ENCODE data around the gene PREX1. TPM values are rescaled to one million over a fixed set of nuclear protein-coding genes. Genes with fewer than 3 reads are reported as not detected.

PREX1 gene
- total and polyA plus RNA-seq, 2 experiments from 2014 or later, result 2.4 to 10.3 TPM

DNA sequence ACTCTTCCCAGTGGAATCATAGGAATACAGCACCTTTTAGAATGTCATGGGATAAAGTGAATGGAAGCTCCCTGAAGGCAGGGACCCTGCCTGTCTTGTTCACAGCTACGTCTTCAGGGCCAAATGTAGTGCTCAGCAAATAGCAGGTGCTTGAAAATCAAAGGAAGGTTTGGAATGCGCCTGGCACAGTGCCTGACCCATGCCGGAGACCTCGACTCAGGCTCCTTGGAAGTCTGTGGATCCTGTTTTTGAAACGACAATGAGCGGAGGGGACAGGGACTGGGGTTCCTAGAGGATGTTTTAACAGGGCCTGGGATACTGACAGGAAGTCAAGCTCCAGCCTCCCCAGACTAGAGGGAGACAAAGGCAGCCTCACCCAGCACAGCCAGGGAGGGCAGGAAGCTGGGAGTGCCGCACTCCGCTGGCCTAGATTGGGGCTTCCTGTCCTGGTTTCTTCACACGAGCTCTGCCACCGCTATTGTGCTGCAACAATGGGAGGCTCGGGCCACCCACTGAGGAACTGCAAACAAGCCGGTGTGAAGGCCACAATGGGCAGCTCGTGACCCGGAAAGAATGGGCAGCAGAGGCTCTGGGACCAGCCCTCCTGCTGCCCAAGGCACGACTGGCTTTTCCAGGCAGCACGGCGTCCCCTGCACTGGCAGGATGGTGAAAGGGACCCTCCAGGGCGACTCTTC, 76.7 kb downstream of the PREX1 start:
- H3K27me3 ChIP-seq (ENCODE audit: insufficient read depth), result no peaks in the 10 kb centered on the region
- peaks cover 11% of the 10 kb centered on the region; the same call in 2 of the 3 replicates for H3K9me3 Mint-ChIP-seq
- no peak overlapping the region for H3K4me3 Mint-ChIP-seq
- H3K36me3 ChIP-seq (ENCODE audit: insufficient read depth), result no peaks in the 10 kb centered on the region
- H3K36me3 Mint-ChIP-seq (ENCODE audit: low read depth), result peaks cover 16% of the 10 kb centered on the region; the same call in 2 of the 3 replicates
- TF ChIP-seq EZH2phosphoT487 (IDR thresholded peaks at IDR 0.05; ENCODE audit: unreplicated experiment), result no peak
- no peak for TF ChIP-seq ZNF114 (CRISPR knock-in tag; IDR thresholded peaks at IDR 0.05)
- peak; percentile 65 for TF ChIP-seq ETS1 (IDR thresholded peaks at IDR 0.05)
- TF ChIP-seq ZNF462 (CRISPR knock-in tag; IDR thresholded peaks at IDR 0.05), result peak; percentile 84
- DNase-seq (ENCODE audit: low spot score) (peak; percentile 87), ATAC-seq (peak; percentile 86)
- H3K4me2 ChIP-seq, result peak overlapping the region; percentile 58
- H3K27ac ChIP-seq (ENCODE audit: low read depth), result peak overlapping the region; percentile 57
- peaks cover 72% of the 10 kb centered on the region for H3K4me1 Mint-ChIP-seq
- peaks cover 35% of the 10 kb centered on the region for H3K4me1 ChIP-seq (ENCODE audit: insufficient read depth)
- H2AFZ ChIP-seq, result no peak overlapping the region
- H3K79me2 ChIP-seq (replicated peaks; ENCODE audit: insufficient read depth), result no peaks in the 10 kb centered on the region
- peaks cover 8% of the 10 kb centered on the region; the same call in 1 of the 2 replicates for H3K9me2 ChIP-seq (ENCODE audit: insufficient read depth)
- H3K27me3 Mint-ChIP-seq (ENCODE audit: insufficient read depth, low read depth, poor library complexity), result peaks cover 4% of the 10 kb centered on the region
- H3K27ac Mint-ChIP-seq, result peak overlapping the region; percentile 28; the same call in 1 of the 2 replicates
- no peak overlapping the region for H3K4me3 ChIP-seq
- no peaks in the 10 kb centered on the region for H4K20me1 ChIP-seq (replicated peaks; ENCODE audit: insufficient read depth)
- H3F3A ChIP-seq (replicated peaks; ENCODE audit: low read depth), result 0 out of 2 replicates have a peak, but pooled peaks cover 2% of the 10 kb centered on the region
